Measurements from ENCODE around the gene GTF3C2. TPM values are rescaled to one million over a fixed set of nuclear protein-coding genes. Genes with fewer than 3 reads are reported as not detected.

The GTF3C2 gene
- total and polyA plus RNA-seq, 9 of the 15 experiments (the other 6 are each of a cell fraction or from before 2014, with no cell fraction given): 35.5 to 96.8 (median 53.0) TPM

DNA sequence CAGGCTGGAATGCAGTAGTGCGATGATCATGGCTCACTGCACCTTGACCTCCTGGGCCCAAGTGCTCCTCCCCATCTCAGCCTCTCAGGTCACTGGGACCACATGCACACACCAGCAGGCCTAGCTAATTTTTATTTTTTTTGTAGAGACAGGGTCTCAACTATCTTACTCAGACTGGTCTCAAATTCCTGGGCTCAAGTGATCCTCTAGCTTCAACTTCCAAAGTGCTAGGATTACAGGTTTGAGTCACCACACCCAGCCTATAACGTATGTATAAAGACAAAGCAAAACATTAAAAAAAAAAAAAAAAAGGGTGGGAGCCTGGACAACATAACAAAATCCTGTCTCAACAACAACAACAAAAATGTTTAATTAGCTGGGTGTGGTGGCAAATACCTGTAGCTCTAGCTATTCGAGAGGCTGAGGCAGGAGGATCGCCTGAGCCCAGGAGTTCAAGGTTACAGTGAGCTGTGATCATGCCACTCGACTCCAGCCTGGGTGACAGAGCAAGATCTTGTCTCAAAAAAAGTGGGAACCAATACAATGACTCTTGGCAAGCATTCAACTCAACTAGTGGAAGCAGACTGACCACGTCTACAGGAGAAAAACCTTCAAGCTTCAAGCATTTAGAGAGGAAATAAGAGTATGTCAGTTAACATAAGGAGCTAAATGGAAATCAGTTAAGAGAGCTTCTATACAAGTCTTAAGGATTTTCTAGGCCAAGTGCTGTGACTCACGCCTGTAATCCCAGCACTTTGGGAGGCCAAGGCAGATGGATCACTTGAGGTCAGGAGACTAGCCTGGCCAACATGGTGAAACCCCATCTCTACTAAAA lies 2.6 kb downstream of the GTF3C2 start (continued):
- TF ChIP-seq, protein P1, sequence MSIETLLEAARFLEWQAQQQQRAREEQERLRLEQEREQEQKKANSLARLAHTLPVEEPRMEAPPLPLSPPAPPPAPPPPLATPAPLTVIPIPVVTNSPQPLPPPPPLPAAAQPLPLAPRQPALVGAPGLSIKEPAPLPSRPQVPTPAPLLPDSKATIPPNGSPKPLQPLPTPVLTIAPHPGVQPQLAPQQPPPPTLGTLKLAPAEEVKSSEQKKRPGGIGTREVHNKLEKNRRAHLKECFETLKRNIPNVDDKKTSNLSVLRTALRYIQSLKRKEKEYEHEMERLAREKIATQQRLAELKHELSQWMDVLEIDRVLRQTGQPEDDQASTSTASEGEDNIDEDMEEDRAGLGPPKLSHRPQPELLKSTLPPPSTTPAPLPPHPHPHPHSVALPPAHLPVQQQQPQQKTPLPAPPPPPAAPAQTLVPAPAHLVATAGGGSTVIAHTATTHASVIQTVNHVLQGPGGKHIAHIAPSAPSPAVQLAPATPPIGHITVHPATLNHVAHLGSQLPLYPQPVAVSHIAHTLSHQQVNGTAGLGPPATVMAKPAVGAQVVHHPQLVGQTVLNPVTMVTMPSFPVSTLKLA (conservative IDR thresholded peaks at IDR 0.05): peak in 1 of 2 experiments; percentile 34; a peak in 1 of 4 replicates
- TF ChIP-seq TCF7 (IDR thresholded peaks at IDR 0.05; ENCODE audit: borderline replicate concordance) (no peak), SREBF1 (IDR thresholded peaks at IDR 0.05; ENCODE audit: borderline replicate concordance, low read depth, low read length) (no peak), SRSF1 (IDR thresholded peaks at IDR 0.05; ENCODE audit: low read depth, low read length) (no peak), ZNF583 (CRISPR knock-in tag; IDR thresholded peaks at IDR 0.05) (no peak), JUND (IDR thresholded peaks at IDR 0.05; ENCODE audit: borderline replicate concordance, low read depth, low read length) (no peak), JUND (tag; IDR thresholded peaks at IDR 0.05; ENCODE audit: borderline replicate concordance, low read depth, low read length) (peak; percentile 30; the same call in 1 of the 3 replicates), COPS2 (conservative IDR thresholded peaks at IDR 0.05) (no peak), MAFK (IDR thresholded peaks at IDR 0.05; ENCODE audit: low read length) (peak; percentile 51; the same call in 1 of the 2 replicates)
- TF ChIP-seq, protein P2, sequence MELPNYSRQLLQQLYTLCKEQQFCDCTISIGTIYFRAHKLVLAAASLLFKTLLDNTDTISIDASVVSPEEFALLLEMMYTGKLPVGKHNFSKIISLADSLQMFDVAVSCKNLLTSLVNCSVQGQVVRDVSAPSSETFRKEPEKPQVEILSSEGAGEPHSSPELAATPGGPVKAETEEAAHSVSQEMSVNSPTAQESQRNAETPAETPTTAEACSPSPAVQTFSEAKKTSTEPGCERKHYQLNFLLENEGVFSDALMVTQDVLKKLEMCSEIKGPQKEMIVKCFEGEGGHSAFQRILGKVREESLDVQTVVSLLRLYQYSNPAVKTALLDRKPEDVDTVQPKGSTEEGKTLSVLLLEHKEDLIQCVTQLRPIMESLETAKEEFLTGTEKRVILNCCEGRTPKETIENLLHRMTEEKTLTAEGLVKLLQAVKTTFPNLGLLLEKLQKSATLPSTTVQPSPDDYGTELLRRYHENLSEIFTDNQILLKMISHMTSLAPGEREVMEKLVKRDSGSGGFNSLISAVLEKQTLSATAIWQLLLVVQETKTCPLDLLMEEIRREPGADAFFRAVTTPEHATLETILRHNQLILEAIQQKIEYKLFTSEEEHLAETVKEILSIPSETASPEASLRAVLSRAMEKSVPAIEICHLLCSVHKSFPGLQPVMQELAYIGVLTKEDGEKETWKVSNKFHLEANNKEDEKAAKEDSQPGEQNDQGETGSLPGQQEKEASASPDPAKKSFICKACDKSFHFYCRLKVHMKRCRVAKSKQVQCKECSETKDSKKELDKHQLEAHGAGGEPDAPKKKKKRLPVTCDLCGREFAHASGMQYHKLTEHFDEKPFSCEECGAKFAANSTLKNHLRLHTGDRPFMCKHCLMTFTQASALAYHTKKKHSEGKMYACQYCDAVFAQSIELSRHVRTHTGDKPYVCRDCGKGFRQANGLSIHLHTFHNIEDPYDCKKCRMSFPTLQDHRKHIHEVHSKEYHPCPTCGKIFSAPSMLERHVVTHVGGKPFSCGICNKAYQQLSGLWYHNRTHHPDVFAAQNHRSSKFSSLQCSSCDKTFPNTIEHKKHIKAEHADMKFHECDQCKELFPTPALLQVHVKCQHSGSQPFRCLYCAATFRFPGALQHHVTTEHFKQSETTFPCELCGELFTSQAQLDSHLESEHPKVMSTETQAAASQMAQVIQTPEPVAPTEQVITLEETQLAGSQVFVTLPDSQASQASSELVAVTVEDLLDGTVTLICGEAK (IDR thresholded peaks at IDR 0.05): peak; percentile 78
- TF ChIP-seq, protein P2 (CRISPR knock-in tag; IDR thresholded peaks at IDR 0.05): 0 out of 2 replicates have a peak, but pooled peaks have one; percentile 54
